ENCODE results near the gene MAS1L.
"Not testable (repeated sequence)": the region's sequence is repeated elsewhere in the genome, so short reads cannot be mapped to it uniquely, and the experiment has no call there.

MAS1L gene

GRCh38 chr6:29447670-29448069 is 40.1 kb downstream of the MAS1L start:
- Histone ChIP-seq H3K4me2 (ENCODE audit: low read length, poor library complexity, severe bottlenecking) (no peak overlapping the region), H2AK5ac (ENCODE audit: low read length, severe bottlenecking) (no peak overlapping the region), H4K91ac (ENCODE audit: low read length) (no peak overlapping the region), H3K4ac (ENCODE audit: low read depth in 1 of 2, low read length in 2 of 2) (no peak overlapping the region), H3K36me3 (ENCODE audit: control insufficient read depth in 1 of 2, insufficient read depth in 2 of 2, low read depth in 1 of 2, low read length in 2 of 2) (no peaks in the 10 kb centered on the region), H3K14ac (ENCODE audit: low read length in 2 of 2) (no peak overlapping the region), H2BK15ac (ENCODE audit: low read depth, poor library complexity, severe bottlenecking) (no peak overlapping the region), H2AFZ (ENCODE audit: low read depth, low read length) (no peak overlapping the region), H3K9me3 (ENCODE audit: control insufficient read depth, low read length) (no peaks in the 10 kb centered on the region), H3K4me3 (ENCODE audit: insufficient read depth in 1 of 2, low read depth in 1 of 2, low read length in 2 of 2) (no peak overlapping the region), H3K18ac (ENCODE audit: low read depth in 1 of 2, low read length in 2 of 2) (no peak overlapping the region), H3K23ac (ENCODE audit: low read length in 2 of 2) (no peak overlapping the region), H2BK120ac (ENCODE audit: low read depth, low read length) (no peak overlapping the region), H2BK12ac (ENCODE audit: low read length in 2 of 2) (no peak overlapping the region), H3K4me1 (ENCODE audit: control insufficient read depth, insufficient read depth, low read depth, low read length) (no peaks in the 10 kb centered on the region), H4K8ac (ENCODE audit: low read length) (no peak overlapping the region), H3K79me1 (replicated peaks; ENCODE audit: low read length, poor library complexity, severe bottlenecking) (no peaks in the 10 kb centered on the region), H3K9ac (ENCODE audit: low read length) (no peak overlapping the region), H3K27ac (ENCODE audit: low read length, poor library complexity, severe bottlenecking) (no peak overlapping the region), H2BK5ac (ENCODE audit: low read depth, low read length, poor library complexity, severe bottlenecking) (no peak overlapping the region), H3K27me3 (ENCODE audit: control insufficient read depth in 1 of 2, insufficient read depth in 1 of 2, low read length in 2 of 2) (no peaks in the 10 kb centered on the region)
- no CpG with 5 or more reads among the region's 1 CpG for WGBS
- DNase-seq: no peak

- not testable (repeated sequence) for H4K8ac ChIP-seq (ENCODE audit: low read length); H3K4me3 ChIP-seq (ENCODE audit: insufficient read depth in 1 of 2, low read depth in 1 of 2, low read length in 2 of 2); H3K79me1 ChIP-seq (replicated peaks; ENCODE audit: low read length, poor library complexity, severe bottlenecking); H3K36me3 ChIP-seq (ENCODE audit: control insufficient read depth in 1 of 2, insufficient read depth in 2 of 2, low read depth in 1 of 2, low read length in 2 of 2); H3K27me3 ChIP-seq (ENCODE audit: control insufficient read depth in 1 of 2, insufficient read depth in 1 of 2, low read length in 2 of 2); H3K9me3 ChIP-seq (ENCODE audit: control insufficient read depth, low read length); H2BK12ac ChIP-seq (ENCODE audit: low read length in 2 of 2); H3K4me1 ChIP-seq (ENCODE audit: control insufficient read depth, insufficient read depth, low read depth, low read length); H3K18ac ChIP-seq (ENCODE audit: low read depth in 1 of 2, low read length in 2 of 2); H2BK5ac ChIP-seq (ENCODE audit: low read depth, low read length, poor library complexity, severe bottlenecking); H3K27ac ChIP-seq (ENCODE audit: low read length, poor library complexity, severe bottlenecking); H3K23ac ChIP-seq (ENCODE audit: low read length in 2 of 2); H3K14ac ChIP-seq (ENCODE audit: low read length in 2 of 2); H2AK5ac ChIP-seq (ENCODE audit: low read length, severe bottlenecking); H2BK15ac ChIP-seq (ENCODE audit: low read depth, poor library complexity, severe bottlenecking); H2AFZ ChIP-seq (ENCODE audit: low read depth, low read length); H4K91ac ChIP-seq (ENCODE audit: low read length); H3K4me2 ChIP-seq (ENCODE audit: low read length, poor library complexity, severe bottlenecking); DNase-seq; H3K4ac ChIP-seq (ENCODE audit: low read depth in 1 of 2, low read length in 2 of 2); H2BK120ac ChIP-seq (ENCODE audit: low read depth, low read length); H3K9ac ChIP-seq (ENCODE audit: low read length)
- WGBS: 39% methylated on average over 1 of the region's 1 CpG
Measured at GRCh38 chr6:29444031-29444430, 43.7 kb downstream of the MAS1L start.

GRCh38 chr6:29442719-29443118 is 45.0 kb downstream of the MAS1L start:
- no peaks in the 10 kb centered on the region for H3K27me3 ChIP-seq (ENCODE audit: control insufficient read depth in 1 of 2, insufficient read depth in 1 of 2, low read length in 2 of 2)
- no peak overlapping the region for H2BK15ac ChIP-seq (ENCODE audit: low read depth, poor library complexity, severe bottlenecking)
- H3K23ac ChIP-seq (ENCODE audit: low read length in 2 of 2): no peak overlapping the region
- no peak for DNase-seq
- WGBS: 68% methylated on average over 1 of the region's 1 CpG
- no peak overlapping the region for H2BK5ac ChIP-seq (ENCODE audit: low read depth, low read length, poor library complexity, severe bottlenecking)
- no peak overlapping the region for H4K8ac ChIP-seq (ENCODE audit: low read length)
- H2AFZ ChIP-seq (ENCODE audit: low read depth, low read length): no peak overlapping the region
- H4K91ac ChIP-seq (ENCODE audit: low read length): no peak overlapping the region
- no peak overlapping the region for H3K27ac ChIP-seq (ENCODE audit: low read length, poor library complexity, severe bottlenecking)
- no peaks in the 10 kb centered on the region for H3K4me1 ChIP-seq (ENCODE audit: control insufficient read depth, insufficient read depth, low read depth, low read length)
- no peak overlapping the region for H2BK12ac ChIP-seq (ENCODE audit: low read length in 2 of 2)
- H3K4ac ChIP-seq (ENCODE audit: low read depth in 1 of 2, low read length in 2 of 2): no peak overlapping the region
- no peak overlapping the region for H3K4me2 ChIP-seq (ENCODE audit: low read length, poor library complexity, severe bottlenecking)
- no peak overlapping the region for H3K14ac ChIP-seq (ENCODE audit: low read length in 2 of 2)
- no peak overlapping the region for H2AK5ac ChIP-seq (ENCODE audit: low read length, severe bottlenecking)
- no peak overlapping the region for H3K4me3 ChIP-seq (ENCODE audit: insufficient read depth in 1 of 2, low read depth in 1 of 2, low read length in 2 of 2)
- H3K9me3 ChIP-seq (ENCODE audit: control insufficient read depth, low read length): no peaks in the 10 kb centered on the region
- no peak overlapping the region for H3K18ac ChIP-seq (ENCODE audit: low read depth in 1 of 2, low read length in 2 of 2)
- H3K79me1 ChIP-seq (replicated peaks; ENCODE audit: low read length, poor library complexity, severe bottlenecking): no peaks in the 10 kb centered on the region
- no peaks in the 10 kb centered on the region for H3K36me3 ChIP-seq (ENCODE audit: control insufficient read depth in 1 of 2, insufficient read depth in 2 of 2, low read depth in 1 of 2, low read length in 2 of 2)
- H3K9ac ChIP-seq (ENCODE audit: low read length): no peak overlapping the region
- no peak overlapping the region for H2BK120ac ChIP-seq (ENCODE audit: low read depth, low read length)

GRCh38 chr6:29439006-29439405 is 48.8 kb downstream of the MAS1L start, which contains the start of gene OR10C1:
Gene OR10C1, plus strand, starts transcription at chr6:29439306. Its CDS starts 710 bp downstream, at chr6:29440016.
- no peak within 1 kb of the TSS for H3K4me3 ChIP-seq (ENCODE audit: insufficient read depth in 1 of 2, low read depth in 1 of 2, low read length in 2 of 2)
- no peak within 1 kb of the TSS for H3K14ac ChIP-seq (ENCODE audit: low read length in 2 of 2)
- H2BK15ac ChIP-seq (ENCODE audit: low read depth, poor library complexity, severe bottlenecking): no peak within 1 kb of the TSS

More at GRCh38 chr6:29439006-29439405, 48.8 kb downstream of the MAS1L start, which contains the start of gene OR10C1:
- no peak within 1 kb of the TSS for H2AK5ac ChIP-seq (ENCODE audit: low read length, severe bottlenecking)
- H3K36me3 ChIP-seq (ENCODE audit: control insufficient read depth in 1 of 2, insufficient read depth in 2 of 2, low read depth in 1 of 2, low read length in 2 of 2): no peaks in the 10 kb centered on the region
- H3K9ac ChIP-seq (ENCODE audit: low read length): no peak within 1 kb of the TSS
- DNase-seq: no peak
- no peaks in the 10 kb centered on the region for H3K27me3 ChIP-seq (ENCODE audit: control insufficient read depth in 1 of 2, insufficient read depth in 1 of 2, low read length in 2 of 2)
- H3K4me2 ChIP-seq (ENCODE audit: low read length, poor library complexity, severe bottlenecking): no peak within 1 kb of the TSS
- H3K4me1 ChIP-seq (ENCODE audit: control insufficient read depth, insufficient read depth, low read depth, low read length): no peaks in the 10 kb centered on the region
- no peaks in the 10 kb centered on the region for H3K9me3 ChIP-seq (ENCODE audit: control insufficient read depth, low read length)
- H4K91ac ChIP-seq (ENCODE audit: low read length): no peak within 1 kb of the TSS
- no peak within 1 kb of the TSS for H3K4ac ChIP-seq (ENCODE audit: low read depth in 1 of 2, low read length in 2 of 2)
- H4K8ac ChIP-seq (ENCODE audit: low read length): no peak within 1 kb of the TSS
- H2BK12ac ChIP-seq (ENCODE audit: low read length in 2 of 2): no peak within 1 kb of the TSS
- no peak within 1 kb of the TSS for H2AFZ ChIP-seq (ENCODE audit: low read depth, low read length)
- no peak within 1 kb of the TSS for H2BK120ac ChIP-seq (ENCODE audit: low read depth, low read length)
- no peak within 1 kb of the TSS for H2BK5ac ChIP-seq (ENCODE audit: low read depth, low read length, poor library complexity, severe bottlenecking)
- no peak within 1 kb of the TSS for H3K18ac ChIP-seq (ENCODE audit: low read depth in 1 of 2, low read length in 2 of 2)
- H3K27ac ChIP-seq (ENCODE audit: low read length, poor library complexity, severe bottlenecking): no peak within 1 kb of the TSS
- H3K79me1 ChIP-seq (replicated peaks; ENCODE audit: low read length, poor library complexity, severe bottlenecking): no peaks in the 10 kb centered on the region
- no peak within 1 kb of the TSS for H3K23ac ChIP-seq (ENCODE audit: low read length in 2 of 2)

All from mesenchymal stem cell (in vitro differentiated cells and primary cell).